Measurements from ENCODE around the gene ST6GALNAC2.
"Not testable (repeated sequence)": the region's sequence is repeated elsewhere in the genome, so short reads cannot be mapped to it uniquely, and the experiment has no call there.

ST6GALNAC2 gene

DNA sequence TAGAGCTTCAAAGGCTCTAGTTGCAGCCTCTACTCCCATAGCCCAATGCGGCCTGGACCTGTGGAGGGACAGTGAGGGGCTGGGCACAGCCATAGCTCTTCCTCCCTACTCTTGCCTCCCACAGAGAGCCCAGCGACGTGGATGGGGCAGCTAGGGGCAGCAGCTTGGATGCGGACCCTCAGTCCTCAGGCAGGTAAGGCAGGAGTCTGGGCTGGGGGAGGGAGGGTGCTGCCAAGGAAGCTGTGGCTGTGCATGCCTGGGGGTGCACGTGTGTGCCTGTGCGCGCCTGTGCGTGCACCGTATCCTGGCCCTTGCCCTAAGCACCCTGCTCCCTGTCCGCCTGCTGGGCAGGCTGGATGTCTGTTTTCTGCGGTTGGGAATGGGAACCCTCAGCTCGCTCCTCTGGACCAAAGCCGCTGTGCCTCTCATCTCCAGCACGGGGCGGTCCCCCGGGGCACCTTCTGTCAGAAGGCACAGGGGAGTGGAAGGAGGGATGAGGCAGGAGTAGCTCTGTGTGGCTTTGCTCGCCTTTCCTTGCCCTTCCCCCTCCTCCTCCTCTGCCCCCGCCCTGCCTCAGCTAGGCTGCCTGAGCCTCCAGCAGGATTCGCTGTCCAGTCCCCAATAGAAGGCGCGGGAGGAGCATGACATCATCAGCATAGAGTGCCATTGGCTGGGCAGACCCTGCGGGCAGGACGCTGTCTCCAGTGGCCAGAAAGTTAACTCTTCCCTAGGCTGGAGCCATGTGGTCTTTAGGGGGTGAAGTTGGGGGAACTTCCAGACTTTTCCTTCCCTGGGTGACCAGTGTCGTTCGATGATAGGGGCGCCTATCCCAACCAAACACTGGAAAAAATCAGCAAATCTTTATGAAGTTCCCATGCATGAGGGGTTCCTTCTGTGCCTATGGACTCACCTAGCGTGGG, 45.0 kb downstream of the ST6GALNAC2 start:
- no peak for DNase-seq (ENCODE audit: low spot score)

DNA sequence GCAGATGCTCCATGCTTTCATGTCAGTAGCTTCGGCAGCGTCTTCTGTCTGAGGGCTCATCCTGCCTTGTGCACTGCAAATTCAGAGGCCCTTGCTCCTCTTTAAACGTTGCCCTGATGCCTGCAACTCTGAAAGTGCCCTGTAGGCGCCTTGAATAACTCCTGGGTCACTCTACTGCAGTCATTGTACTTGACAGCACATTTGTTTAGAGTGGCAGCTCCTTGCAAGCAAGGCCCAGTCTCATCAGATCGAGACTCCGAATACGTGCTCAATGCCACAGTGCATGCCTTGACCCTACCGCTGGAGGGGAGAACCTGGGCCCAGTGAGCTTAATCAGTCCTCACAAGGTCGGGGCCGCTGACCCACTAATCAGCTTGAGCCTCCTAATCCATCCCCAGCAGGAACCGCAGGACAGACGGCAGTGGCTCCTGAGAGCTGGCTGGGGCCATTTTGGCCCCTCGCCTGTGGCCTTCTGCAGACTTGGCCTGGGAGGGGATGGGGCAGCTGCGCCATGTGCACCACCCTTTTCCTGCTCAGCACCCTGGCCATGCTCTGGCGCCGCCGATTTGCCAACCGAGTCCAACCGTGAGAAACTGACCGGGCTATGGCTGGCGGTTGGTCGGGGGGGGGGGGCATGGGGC, 45.9 kb downstream of the ST6GALNAC2 start, which contains the start of gene PRCD:
TSS of gene PRCD (plus strand) at position 414 of the 641 bp plus-strand sequence. CDS start at position 512, 98 bp downstream.
- no peak for DNase-seq (ENCODE audit: low spot score)

DNA sequence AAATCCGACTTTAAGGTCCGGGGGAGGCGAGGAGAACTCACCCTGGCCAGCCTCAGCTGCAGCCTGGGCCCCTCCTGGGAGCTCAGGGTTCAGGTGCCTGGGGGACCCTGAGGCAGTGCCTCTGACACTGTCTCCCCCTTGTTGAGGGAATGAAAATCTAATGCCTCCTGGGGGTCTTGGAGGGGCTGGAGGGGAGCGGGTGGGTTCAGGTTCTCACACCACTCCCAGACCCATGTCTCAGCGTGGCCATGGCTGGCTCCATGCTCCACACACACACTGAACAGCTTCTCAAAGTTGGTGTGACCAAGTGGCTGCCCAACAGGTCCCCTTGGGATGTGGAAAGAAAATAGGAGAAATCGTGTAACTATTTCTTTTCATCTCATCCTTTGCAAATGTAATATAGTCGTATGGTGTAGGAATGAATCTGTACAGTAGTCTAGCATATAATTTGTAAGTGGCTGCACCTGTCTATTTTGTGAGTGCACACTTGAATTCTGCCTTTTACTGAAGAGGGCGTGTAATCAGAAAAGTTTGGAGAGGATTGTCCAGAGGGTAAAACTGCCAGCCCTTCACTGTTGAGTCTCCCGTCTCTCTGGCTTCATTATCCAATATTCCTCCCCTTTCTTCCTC, 46.6 kb downstream of the ST6GALNAC2 start:
- DNase-seq (ENCODE audit: low spot score), result no peak

DNA sequence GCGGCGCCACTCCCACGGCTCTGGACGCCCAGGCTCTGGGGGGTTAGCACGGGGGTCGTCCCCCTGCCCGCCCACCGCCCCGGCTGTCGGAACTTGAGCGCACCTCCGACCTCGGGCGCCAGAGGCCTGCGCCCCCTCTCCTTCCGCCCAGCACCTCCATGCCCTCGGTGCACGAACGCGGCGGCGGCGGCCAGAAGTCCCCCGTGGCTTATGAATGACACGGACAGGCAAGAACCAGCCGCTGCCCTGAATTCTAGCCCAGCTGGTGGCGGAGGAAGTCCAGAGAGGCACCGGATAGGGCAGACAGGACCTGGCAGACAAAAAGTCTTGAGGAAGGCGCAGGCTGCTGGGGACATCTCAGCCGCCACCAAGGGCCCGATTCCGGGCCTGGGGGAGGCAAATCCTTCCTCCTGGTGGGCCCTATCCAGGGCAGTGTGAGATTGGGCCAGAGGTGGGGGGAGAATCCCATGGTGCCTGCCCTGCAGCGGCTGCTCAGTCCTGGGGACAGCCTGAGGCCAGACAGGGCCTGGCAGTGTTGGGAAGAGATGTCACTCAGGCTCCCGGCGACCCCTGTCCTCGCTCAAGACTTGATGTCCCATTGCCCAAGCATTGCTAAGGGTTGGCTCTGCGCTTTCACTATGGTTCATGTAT, 47.3 kb downstream of the ST6GALNAC2 start:
- DNase-seq (ENCODE audit: low spot score), result no peak

DNA sequence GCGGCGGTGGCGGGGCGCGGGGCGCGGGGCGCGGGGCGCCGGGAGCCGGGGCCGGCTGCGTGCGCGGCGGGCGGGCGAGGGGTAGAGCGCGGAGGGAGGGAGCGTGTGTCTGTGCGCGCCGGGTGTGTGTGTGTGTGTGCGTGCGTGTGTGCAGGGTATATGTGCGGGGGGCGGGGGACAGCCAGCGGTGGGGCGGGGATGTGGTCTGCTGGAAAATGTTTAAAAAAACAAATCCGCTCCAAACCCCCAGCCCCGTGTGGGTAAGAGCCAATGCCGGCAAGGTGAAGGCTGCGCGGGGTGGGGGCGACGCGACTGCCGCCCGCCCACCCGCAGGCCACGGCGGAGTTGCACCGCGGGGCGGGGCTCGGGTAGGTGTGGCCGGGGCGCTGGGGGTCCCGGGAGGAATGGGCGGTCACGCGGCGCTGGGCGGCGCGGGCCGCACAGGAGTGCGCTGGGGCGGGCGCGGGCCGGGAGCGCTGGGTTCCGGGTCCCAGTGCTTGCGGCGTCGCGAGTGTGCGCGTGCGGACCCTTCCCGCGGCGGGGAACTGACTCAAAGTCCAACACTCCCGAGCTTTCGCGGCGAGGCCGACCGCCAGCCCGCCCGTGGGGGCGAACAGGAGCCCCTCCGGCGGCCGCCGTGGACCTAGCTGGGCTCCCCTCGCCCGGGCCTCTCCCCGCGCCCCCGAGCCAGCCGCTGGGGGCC, 47.9 kb downstream of the ST6GALNAC2 start, which contains the start of gene CYGB:
TSS of gene CYGB (minus strand) at position 132 of the 703 bp plus-strand sequence. CDS start 167 bp downstream, outside the sequence.
- DNase-seq (ENCODE audit: low spot score), result no peak

DNA sequence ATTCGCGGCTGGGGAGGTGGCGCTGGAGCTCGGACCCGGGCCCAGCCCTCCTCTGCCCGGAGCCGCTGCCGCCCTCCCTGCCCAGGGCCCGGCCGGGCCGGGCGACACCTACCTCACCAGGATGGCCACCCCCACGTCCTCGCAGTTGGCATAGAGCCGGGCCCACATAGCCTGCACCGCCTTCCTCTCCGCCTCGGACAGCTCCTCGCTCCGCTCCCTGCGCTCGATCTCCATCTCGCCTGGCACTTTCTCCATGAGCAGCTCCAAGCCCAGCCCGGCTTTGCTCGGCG, 48.4 kb downstream of the ST6GALNAC2 start:
- DNase-seq (ENCODE audit: low spot score), result no peak

DNA sequence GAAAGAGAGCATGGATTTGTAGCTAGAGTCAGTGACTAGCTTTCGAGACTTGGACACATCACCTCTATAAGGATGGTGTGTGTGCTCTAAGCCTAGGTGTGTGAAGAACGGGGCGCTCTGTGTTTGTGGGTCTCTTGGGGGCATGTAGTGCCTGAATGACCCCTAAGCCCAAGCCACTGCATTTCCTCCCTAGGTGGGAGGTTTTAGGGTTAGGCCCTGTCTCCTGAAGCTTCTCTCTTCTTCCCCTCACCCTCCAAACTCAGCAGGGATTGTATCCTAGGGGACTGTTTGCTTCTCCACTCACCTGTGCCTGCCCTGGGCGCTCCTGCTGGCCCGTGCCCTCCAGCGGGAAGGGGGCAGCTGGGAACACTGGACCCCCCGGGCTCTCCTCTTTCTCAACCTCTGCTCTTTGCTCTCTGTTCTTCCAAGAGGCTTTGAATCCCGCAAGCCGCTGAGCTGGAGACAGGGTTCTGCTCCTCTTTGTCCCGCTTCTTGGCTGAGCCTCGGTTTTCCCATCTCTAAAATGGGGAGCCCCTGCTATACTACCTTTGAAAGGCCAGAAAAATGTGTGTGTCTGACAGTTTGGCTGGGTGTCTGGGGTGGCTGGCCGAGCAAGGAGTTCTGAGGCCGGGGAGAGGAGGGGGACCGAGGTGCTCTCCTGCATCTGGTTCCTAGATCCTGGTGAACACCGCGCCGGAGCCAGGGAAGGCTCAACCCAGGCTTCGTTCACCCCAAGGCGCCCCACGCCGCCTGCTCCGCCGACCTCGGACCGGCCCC, 49.0 kb downstream of the ST6GALNAC2 start:
- DNase-seq (ENCODE audit: low spot score), result no peak

DNA sequence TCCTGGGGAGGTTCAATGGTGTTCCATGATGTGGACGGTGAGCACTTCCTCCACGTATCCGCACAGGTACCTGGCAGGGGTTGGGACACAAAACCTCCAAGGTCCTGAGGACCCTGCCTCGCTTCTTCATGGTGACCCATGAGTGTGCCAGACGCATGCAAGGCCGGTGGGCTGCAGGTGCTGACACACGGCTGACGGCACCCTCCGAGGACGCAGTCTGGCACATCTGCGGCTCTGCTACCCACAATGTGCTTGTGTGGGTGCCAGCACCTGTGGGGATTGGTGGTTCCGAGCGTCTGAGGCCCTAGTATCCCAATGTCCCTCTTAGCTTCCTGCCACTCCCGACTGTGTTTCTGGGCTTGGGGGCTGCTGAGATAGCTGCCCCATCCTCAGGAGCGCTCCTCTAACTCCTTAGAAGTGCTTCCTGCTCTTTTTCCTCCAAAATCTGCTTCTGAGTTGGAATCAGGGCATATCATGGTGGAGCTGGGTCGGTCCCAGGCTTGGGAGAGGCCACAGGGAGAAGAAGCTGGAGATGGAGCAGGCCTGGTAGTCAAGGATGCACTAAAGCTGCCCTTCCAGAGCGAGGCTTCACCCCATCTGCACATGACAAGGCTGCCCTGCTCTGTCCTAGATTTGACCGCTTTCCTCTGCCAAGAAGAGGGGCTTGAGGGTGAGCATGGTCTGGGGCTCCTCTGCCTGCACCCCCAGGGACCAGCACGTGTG, 49.7 kb downstream of the ST6GALNAC2 start:
- no peak for DNase-seq (ENCODE audit: low spot score)

DNA sequence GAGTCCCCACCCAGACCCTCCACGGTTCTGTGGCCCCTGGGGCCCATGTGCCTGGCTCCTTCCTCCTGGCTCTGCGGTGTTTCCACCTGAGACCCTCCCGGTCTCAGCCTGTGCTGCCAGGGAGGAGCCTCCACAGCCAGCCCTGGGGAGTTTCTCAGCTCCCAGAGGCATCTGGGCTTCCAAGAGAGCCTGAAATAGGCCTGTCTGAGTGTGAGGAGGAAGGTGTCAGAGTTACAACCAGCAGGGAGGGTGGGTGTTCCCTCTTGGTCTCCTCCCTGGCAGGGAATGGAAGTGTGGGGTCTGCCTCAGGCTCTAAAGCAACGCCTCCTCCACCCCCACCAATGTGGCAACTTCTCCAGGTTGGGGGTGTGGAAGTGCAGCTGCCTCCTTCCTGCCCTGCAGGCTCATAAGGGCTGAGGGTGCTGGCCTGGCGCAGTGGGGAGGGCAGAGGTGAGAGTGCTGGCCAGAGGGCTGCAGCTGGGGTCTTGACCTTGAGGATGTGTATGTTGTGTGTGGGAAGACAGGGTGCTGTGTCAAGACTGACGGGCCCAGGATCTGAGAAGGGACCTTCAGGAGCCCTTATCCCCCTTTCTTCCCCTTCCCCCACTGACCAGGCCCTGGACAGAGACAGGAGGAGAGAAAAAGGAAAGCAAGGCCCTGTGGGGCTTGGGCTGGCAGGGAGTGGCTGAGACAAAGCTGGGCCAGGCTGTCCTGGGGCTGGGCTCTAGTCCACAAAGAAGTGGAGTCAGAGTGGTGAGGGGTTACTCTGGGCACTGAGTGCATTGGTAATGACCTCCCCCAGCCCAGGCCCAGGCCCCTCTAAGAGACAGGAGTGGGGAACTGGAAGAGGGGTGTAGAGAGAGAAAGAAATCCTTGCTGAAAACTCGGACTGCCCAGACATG, 50.6 kb downstream of the ST6GALNAC2 start:
- DNase-seq (ENCODE audit: low spot score), result no peak

DNA sequence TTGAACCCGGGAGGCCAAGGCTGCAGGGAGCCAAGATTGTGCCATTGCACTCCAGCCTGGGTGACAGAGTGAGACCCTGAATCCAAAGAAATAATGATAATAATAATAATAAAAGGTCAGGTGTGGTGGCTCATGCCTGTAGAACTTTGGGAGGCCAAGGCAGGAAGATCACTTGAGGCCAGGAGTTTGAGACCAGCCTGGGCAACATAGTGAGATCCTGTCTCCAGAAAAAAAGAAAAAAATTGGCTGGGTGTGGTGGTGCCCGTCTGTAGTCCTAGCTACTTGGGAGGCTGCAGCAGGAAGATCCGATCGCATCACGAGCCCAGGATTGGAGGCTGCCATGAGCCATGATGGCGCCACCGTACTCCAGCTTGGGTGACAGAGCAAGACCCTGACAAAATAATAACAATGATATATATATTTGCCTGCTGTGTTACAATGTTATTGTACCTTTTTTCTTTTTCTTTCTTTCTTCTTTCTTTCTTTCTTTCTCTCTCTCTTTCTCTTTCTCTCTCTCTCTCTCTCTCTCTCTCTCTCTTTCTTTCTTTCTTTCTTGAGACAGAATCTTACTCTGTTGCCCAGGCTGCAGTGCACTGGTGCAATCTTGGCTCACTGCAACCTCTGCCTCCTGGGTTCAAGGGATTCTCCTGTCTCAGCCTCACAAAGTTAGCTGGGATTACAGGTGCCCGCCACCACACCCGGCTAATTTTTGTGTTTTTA, 51.9 kb downstream of the ST6GALNAC2 start:
- not testable (repeated sequence) for DNase-seq (ENCODE audit: low spot score)

DNA sequence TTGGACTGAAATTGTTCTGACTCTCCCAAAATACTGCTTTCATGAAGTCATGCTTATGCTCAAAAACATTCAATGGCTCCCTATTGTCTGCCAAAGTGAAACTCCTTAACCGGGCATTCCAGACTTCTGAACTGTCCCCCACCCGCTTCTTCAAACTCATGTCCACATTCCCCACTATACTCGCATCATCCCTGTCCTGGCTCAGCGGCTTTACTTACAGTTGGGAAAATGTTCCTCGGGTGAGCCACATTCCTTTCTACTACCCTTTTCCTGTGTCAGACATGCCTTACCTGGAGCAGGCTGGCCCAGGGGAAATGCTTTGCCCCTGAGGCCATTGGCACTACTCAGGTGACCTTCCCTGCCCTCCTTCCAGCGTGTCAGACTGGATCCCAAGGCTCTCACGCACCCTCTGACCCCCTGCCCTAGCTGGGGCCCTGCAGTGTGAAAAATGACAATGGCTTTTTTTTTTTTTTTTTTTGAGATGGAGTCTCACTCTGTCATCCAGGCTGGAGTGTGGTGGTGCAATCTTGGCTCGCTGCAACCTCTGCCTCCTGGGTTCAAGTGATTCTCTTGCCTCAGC, 53.5 kb downstream of the ST6GALNAC2 start:
- DNase-seq (ENCODE audit: low spot score), result no peak

DNA sequence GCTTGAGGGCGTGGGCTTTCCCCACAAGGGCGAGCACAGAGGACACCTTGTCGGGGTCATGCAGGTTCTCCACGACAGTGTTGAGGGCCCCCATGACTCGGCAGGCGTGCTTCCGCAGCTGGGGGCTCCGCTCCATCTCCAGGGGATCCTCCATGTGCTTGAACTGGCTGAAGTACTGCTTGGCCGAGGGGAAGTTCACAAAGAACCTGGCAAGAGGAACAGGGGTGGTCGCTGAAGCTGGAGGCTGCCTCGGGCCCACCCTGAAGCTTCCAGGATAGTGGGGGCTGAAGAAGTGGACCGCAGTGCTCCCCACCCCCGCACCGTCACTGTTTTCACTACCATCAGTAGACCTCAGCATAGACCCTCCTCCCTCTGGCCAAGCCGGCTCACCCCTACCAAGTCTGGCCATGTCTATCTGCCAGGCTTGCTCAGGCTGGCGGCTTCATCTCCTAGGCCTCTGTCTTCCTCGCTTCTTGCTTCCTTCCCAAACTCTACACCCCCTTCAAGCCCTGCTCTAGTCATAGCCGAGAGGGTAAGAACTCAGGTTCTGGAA, 54.1 kb downstream of the ST6GALNAC2 start:
- no peak for DNase-seq (ENCODE audit: low spot score)

DNA sequence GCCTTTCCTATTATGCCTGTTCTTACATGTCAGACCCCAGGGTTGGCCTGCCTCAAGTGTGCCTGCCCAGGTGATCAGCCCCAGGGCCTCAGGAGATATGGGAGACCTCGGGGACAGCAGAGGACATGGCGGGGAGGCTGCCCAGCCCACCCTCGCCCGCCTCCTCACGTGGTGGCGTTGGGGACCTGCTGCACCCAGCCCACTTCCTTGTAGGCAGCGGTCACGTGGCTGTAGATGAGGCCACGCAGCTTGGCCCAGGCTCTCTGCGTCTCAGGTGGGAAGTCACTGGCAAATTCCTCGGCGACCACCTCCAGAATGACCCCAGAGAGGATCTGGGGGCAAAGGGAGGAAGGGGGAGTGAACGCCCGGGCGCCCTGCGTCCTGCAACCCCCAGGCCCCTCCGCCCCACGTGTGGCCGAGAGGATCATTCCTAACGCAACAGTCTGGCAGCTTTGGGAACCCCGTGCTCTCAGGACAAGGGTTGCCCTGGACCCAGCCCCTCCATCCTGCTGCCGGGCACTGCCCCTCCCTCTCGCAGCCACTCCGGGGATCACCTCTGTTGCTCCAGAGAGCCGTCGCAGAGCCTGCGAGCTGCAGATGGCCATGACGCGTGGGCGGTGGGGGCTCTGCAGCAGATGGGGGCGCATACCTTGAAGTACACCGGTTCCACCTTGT, 54.7 kb downstream of the ST6GALNAC2 start:
- no peak for DNase-seq (ENCODE audit: low spot score)

DNA sequence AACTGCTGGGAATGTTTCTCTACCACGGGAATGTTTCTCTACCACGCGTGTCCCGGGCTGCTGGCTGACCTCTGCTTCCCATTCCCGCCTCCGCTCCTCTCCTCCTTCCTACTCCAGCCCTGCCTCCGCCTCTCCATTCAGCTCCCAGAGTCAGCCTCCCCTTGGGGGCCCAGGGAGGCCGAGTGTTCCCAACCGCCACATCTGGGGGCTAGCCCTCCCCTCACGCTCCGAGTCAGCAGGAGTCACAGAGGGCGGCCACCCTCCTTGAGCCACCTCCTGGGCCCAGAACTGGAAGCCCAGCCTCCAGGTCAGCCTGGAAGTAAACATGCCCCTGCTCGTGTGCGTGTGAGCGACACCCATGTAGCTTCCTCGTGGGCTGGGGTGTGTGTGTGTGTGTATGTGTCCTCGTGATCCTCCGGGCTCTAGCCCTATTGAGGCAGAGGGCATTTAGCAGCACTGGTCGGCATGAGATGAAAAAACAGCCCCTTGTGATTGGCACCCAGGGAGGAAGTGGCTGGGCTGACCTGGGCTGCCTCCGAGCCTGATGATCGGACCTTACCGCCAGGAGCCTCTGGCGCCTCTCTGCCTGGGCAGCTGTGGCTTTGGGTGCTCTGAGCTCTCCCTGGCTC, 55.5 kb downstream of the ST6GALNAC2 start:
- DNase-seq (ENCODE audit: low spot score), result no peak

DNA sequence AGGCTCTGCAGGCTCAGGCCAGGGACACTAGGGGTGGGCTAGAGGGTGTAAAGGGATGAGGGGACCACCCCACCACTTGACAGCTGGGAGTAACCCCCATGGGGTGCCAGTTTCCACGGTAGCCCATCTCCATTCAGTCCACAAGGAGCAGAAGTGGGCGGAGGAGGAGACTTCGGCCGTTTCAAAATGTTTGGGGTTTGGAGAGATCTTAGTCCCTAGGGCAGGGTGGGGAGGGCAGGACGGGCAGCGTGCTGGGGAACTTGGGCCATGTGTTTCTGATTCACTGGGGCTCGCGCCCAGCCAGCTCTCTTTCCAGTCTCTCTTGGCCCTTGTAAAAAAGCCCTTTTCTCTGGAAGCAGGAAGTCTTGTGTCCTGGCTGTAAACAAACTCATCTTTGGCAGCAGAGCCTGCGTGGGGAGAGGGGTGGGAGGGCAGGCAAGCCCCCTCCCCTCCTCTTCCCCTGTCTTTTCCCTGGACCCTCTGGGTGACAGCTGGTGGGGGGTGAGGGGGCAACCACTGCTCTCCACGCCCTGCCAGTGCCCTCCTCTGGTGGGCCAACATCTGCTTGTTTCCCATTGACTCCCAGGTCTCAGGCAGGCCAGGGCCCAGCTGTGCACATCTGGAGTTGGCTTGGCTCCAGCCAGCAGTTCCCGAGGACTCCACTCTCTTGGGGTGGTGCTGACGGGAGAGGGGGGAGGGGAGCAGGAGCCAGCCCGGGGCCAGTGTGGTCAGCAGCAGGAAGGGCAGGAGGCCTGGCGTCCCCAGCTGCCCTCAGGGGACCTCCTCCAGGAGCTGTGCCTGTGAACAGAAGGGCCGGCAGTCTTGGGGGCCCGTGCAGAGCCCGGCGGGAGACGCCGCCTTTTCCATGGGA, 56.2 kb downstream of the ST6GALNAC2 start:
- DNase-seq (ENCODE audit: low spot score), result no peak

Data from CD4-positive, alpha-beta T cell treated with Interleukin-6 at 100 ng/mL for 8 hours (primary cell).